Measurements from ENCODE around the gene VAMP4.

Gene VAMP4

GRCh38 chr1:171754971-171755370 is 13.1 kb upstream of the VAMP4 start:
- Histone ChIP-seq H3K4me2 (ENCODE audit: low read length) (no peak overlapping the region), H3K4me3 (ENCODE audit: low read depth, low read length) (no peak overlapping the region), H3K27me3 (ENCODE audit: control insufficient read depth, insufficient read depth, low read length) (no peaks in the 10 kb centered on the region), H3K9me3 (ENCODE audit: control insufficient read depth, low read length) (no peaks in the 10 kb centered on the region), H3K4me1 (no peaks in the 10 kb centered on the region), H3K79me2 (no peaks in the 10 kb centered on the region), H3K36me3 (ENCODE audit: control insufficient read depth, insufficient read depth, low read length) (no peaks in the 10 kb centered on the region), H3K27ac (no peak overlapping the region), H3K9ac (no peak overlapping the region), H2AFZ (no peak overlapping the region)
- TF ChIP-seq CTCF (IDR thresholded peaks at IDR 0.05) = no peak

- Histone ChIP-seq H3K4me1 (no peaks in the 10 kb centered on the region), H3K79me2 (no peaks in the 10 kb centered on the region), H3K4me3 (ENCODE audit: low read depth, low read length) (no peak overlapping the region), H3K4me2 (ENCODE audit: low read length) (no peak overlapping the region), H3K27me3 (ENCODE audit: control insufficient read depth, insufficient read depth, low read length) (no peaks in the 10 kb centered on the region), H2AFZ (no peak overlapping the region), H3K9ac (no peak overlapping the region), H3K27ac (no peak overlapping the region), H3K9me3 (ENCODE audit: control insufficient read depth, low read length) (no peaks in the 10 kb centered on the region), H3K36me3 (ENCODE audit: control insufficient read depth, insufficient read depth, low read length) (no peaks in the 10 kb centered on the region)
- TF ChIP-seq CTCF (IDR thresholded peaks at IDR 0.05) = no peak
Measured at GRCh38 chr1:171754353-171754705, 12.5 kb upstream of the VAMP4 start.

GRCh38 chr1:171753685-171754352 is 12.0 kb upstream of the VAMP4 start:
- no peak overlapping the region for H3K9ac ChIP-seq
- no peak overlapping the region for H3K27ac ChIP-seq
- H3K4me3 ChIP-seq (ENCODE audit: low read depth, low read length) = no peak overlapping the region
- H3K4me2 ChIP-seq (ENCODE audit: low read length) = no peak overlapping the region
- H3K36me3 ChIP-seq (ENCODE audit: control insufficient read depth, insufficient read depth, low read length) = no peaks in the 10 kb centered on the region
- H2AFZ ChIP-seq = no peak overlapping the region
- no peaks in the 10 kb centered on the region for H3K4me1 ChIP-seq
- H3K79me2 ChIP-seq = no peaks in the 10 kb centered on the region
- no peaks in the 10 kb centered on the region for H3K9me3 ChIP-seq (ENCODE audit: control insufficient read depth, low read length)
- no peaks in the 10 kb centered on the region for H3K27me3 ChIP-seq (ENCODE audit: control insufficient read depth, insufficient read depth, low read length)
- no peak for TF ChIP-seq CTCF (IDR thresholded peaks at IDR 0.05)

GRCh38 chr1:171753182-171753581 is 11.3 kb upstream of the VAMP4 start:
- no peaks in the 10 kb centered on the region for H3K36me3 ChIP-seq (ENCODE audit: control insufficient read depth, insufficient read depth, low read length)
- H3K4me3 ChIP-seq (ENCODE audit: low read depth, low read length) = no peak overlapping the region
- H3K79me2 ChIP-seq = no peaks in the 10 kb centered on the region
- no peaks in the 10 kb centered on the region for H3K4me1 ChIP-seq
- no peaks in the 10 kb centered on the region for H3K9me3 ChIP-seq (ENCODE audit: control insufficient read depth, low read length)
- no peak for TF ChIP-seq CTCF (IDR thresholded peaks at IDR 0.05)
- no peak overlapping the region for H3K27ac ChIP-seq
- no peaks in the 10 kb centered on the region for H3K27me3 ChIP-seq (ENCODE audit: control insufficient read depth, insufficient read depth, low read length)
- H2AFZ ChIP-seq = no peak overlapping the region
- no peak overlapping the region for H3K9ac ChIP-seq
- H3K4me2 ChIP-seq (ENCODE audit: low read length) = no peak overlapping the region

GRCh38 chr1:171751221-171751620 is 9.4 kb upstream of the VAMP4 start:
- TF ChIP-seq CTCF (IDR thresholded peaks at IDR 0.05) = no peak
- no peaks in the 10 kb centered on the region for H3K79me2 ChIP-seq

More at GRCh38 chr1:171751221-171751620, 9.4 kb upstream of the VAMP4 start:
- no peaks in the 10 kb centered on the region for H3K36me3 ChIP-seq (ENCODE audit: control insufficient read depth, insufficient read depth, low read length)
- H3K27ac ChIP-seq = no peak overlapping the region
- H3K27me3 ChIP-seq (ENCODE audit: control insufficient read depth, insufficient read depth, low read length) = no peaks in the 10 kb centered on the region
- no peaks in the 10 kb centered on the region for H3K9me3 ChIP-seq (ENCODE audit: control insufficient read depth, low read length)
- no peak overlapping the region for H3K4me2 ChIP-seq (ENCODE audit: low read length)
- H3K4me3 ChIP-seq (ENCODE audit: low read depth, low read length) = no peak overlapping the region
- no peaks in the 10 kb centered on the region for H3K4me1 ChIP-seq
- no peak overlapping the region for H2AFZ ChIP-seq
- no peak overlapping the region for H3K9ac ChIP-seq

Data from parathyroid adenoma (tissue), 2 donors.